Prostate gland (tissue), 2 donors: ENCODE results near the gene C18orf63.

ENCODE experiments used
- CTCF ChIP-seq, 4 experiments: fragments of 200-600 bp in 2 of 4; fragments of 450-650 bp in 2 of 4; sonication (generic) in 2 of 4; IDR thresholded peaks; 1 replicate in 3 of 4; 2 replicates in 1 of 4; pipeline ENCODE4 v1.5.1; 2016 to 2019; ENCODE audit warnings: antibody characterized with exemption in 4 of 4, mild to moderate bottlenecking in 2 of 4, moderate library complexity in 2 of 4
- POLR2A ChIP-seq: fragments of 450-650 bp; IDR thresholded peaks from one replicate; pipeline ENCODE4 v1.6.1; 2016; ENCODE audit warnings: antibody characterized with exemption, mild to moderate bottlenecking

GRCh38 chr18:74348581-74348980 is 32.9 kb downstream of the C18orf63 start:
- TF ChIP-seq CTCF (IDR thresholded peaks at IDR 0.05) (no peak), POLR2A (no peak)
